ENCODE results near the gene SAMD8.
"Not testable (repeated sequence)": the region's sequence is repeated elsewhere in the genome, so short reads cannot be mapped to it uniquely, and the experiment has no call there.

SAMD8 gene

DNA sequence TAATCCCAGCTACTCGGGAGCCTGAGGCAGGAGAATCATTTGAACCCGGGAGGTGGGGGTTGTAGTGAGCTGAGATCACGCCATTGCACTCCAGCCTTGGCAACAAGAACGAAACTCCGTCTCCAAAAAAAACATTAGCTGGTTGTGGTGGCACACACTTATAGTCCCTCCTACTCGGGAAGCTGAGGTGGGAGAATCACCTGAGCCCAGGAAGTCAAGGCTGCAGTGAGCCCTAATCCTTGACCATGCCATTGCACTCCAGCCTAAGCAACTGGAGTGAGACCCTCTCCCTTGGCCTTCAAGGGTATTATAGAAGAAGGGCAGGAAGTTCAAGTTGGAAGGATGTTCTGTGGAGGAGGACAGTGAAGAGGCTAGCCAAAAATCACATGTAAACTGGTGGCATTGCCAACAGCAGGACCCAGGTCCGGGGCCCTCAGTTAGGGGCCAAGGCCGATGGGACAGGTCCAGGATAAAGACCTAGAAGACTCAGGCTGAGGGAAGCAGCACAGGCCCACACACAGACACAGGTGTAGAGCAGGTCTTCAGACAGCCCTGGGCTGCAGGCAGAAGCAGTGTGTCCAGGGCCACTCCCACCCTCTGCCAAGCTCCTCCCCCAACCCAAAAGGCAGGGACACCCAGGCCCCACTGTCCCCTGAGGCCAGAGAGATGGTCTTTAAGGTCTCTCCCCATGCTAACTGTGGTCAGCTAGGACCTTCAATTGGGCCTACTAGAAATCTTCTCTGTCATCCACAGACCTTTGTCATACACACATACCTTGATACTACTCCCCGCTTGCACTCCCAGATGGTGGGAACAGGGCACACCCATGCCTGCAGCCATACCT, 8.4 kb upstream of the SAMD8 start:
- H3K4me1 ChIP-seq (ENCODE audit: control insufficient read depth, low read depth, low read length) = peaks cover 24% of the 10 kb centered on the region
- no peak overlapping the region for H3K9ac ChIP-seq (ENCODE audit: low read length)
- no peak overlapping the region for H3K4me3 ChIP-seq (ENCODE audit: low read length)
- H3K27me3 ChIP-seq (ENCODE audit: control insufficient read depth, insufficient read depth, low read length) = no peaks in the 10 kb centered on the region
- no peaks in the 10 kb centered on the region for H3K9me3 ChIP-seq (ENCODE audit: control insufficient read depth, low read depth, low read length)
- no peak overlapping the region for H3K27ac ChIP-seq (ENCODE audit: low read length)
- H3K36me3 ChIP-seq (ENCODE audit: control insufficient read depth, low read depth, low read length) = no peaks in the 10 kb centered on the region

- no peak overlapping the region for H3K9ac ChIP-seq (ENCODE audit: low read length)
- H3K27me3 ChIP-seq (ENCODE audit: control insufficient read depth, insufficient read depth, low read length) = no peaks in the 10 kb centered on the region
- H3K4me3 ChIP-seq (ENCODE audit: low read length) = no peak overlapping the region
- H3K36me3 ChIP-seq (ENCODE audit: control insufficient read depth, low read depth, low read length) = no peaks in the 10 kb centered on the region
- no peak overlapping the region for H3K27ac ChIP-seq (ENCODE audit: low read length)
- H3K4me1 ChIP-seq (ENCODE audit: control insufficient read depth, low read depth, low read length) = peaks cover 24% of the 10 kb centered on the region
- no peaks in the 10 kb centered on the region for H3K9me3 ChIP-seq (ENCODE audit: control insufficient read depth, low read depth, low read length)
These were observed 7.4 kb upstream of the SAMD8 start for GRCh38 chr10:75103881-75104686.

- H3K9me3 ChIP-seq (ENCODE audit: control insufficient read depth, low read depth, low read length) = no peaks in the 10 kb centered on the region
- H3K36me3 ChIP-seq (ENCODE audit: control insufficient read depth, low read depth, low read length) = no peaks in the 10 kb centered on the region
- no peak overlapping the region for H3K4me3 ChIP-seq (ENCODE audit: low read length)
- peaks cover 24% of the 10 kb centered on the region for H3K4me1 ChIP-seq (ENCODE audit: control insufficient read depth, low read depth, low read length)
- no peaks in the 10 kb centered on the region for H3K27me3 ChIP-seq (ENCODE audit: control insufficient read depth, insufficient read depth, low read length)
- no peak overlapping the region for H3K27ac ChIP-seq (ENCODE audit: low read length)
- H3K9ac ChIP-seq (ENCODE audit: low read length) = no peak overlapping the region
These were observed 6.6 kb upstream of the SAMD8 start for GRCh38 chr10:75104842-75105241.

GRCh38 chr10:75105576-75106197, 5.8 kb upstream of the SAMD8 start:
- no peaks in the 10 kb centered on the region for H3K9me3 ChIP-seq (ENCODE audit: control insufficient read depth, low read depth, low read length)
- peaks cover 18% of the 10 kb centered on the region for H3K4me1 ChIP-seq (ENCODE audit: control insufficient read depth, low read depth, low read length)
- no peaks in the 10 kb centered on the region for H3K27me3 ChIP-seq (ENCODE audit: control insufficient read depth, insufficient read depth, low read length)
- H3K4me3 ChIP-seq (ENCODE audit: low read length) = no peak overlapping the region
- H3K27ac ChIP-seq (ENCODE audit: low read length) = no peak overlapping the region
- H3K9ac ChIP-seq (ENCODE audit: low read length) = no peak overlapping the region
- no peaks in the 10 kb centered on the region for H3K36me3 ChIP-seq (ENCODE audit: control insufficient read depth, low read depth, low read length)

- H3K9ac ChIP-seq (ENCODE audit: low read length) = no peak overlapping the region
- no peak overlapping the region for H3K4me3 ChIP-seq (ENCODE audit: low read length)
- H3K27ac ChIP-seq (ENCODE audit: low read length) = no peak overlapping the region
- no peaks in the 10 kb centered on the region for H3K9me3 ChIP-seq (ENCODE audit: control insufficient read depth, low read depth, low read length)
- H3K4me1 ChIP-seq (ENCODE audit: control insufficient read depth, low read depth, low read length) = peaks cover 13% of the 10 kb centered on the region
- H3K36me3 ChIP-seq (ENCODE audit: control insufficient read depth, low read depth, low read length) = no peaks in the 10 kb centered on the region
- H3K27me3 ChIP-seq (ENCODE audit: control insufficient read depth, insufficient read depth, low read length) = no peaks in the 10 kb centered on the region
These were observed 5.2 kb upstream of the SAMD8 start for GRCh38 chr10:75106242-75106641.

GRCh38 chr10:75106891-75107290, 4.6 kb upstream of the SAMD8 start:
- not testable (repeated sequence) for H3K9me3 ChIP-seq (ENCODE audit: control insufficient read depth, low read depth, low read length); H3K27ac ChIP-seq (ENCODE audit: low read length); H3K36me3 ChIP-seq (ENCODE audit: control insufficient read depth, low read depth, low read length); H3K9ac ChIP-seq (ENCODE audit: low read length); H3K4me3 ChIP-seq (ENCODE audit: low read length); H3K27me3 ChIP-seq (ENCODE audit: control insufficient read depth, insufficient read depth, low read length)
- peaks cover 11% of the 10 kb centered on the region for H3K4me1 ChIP-seq (ENCODE audit: control insufficient read depth, low read depth, low read length)

DNA sequence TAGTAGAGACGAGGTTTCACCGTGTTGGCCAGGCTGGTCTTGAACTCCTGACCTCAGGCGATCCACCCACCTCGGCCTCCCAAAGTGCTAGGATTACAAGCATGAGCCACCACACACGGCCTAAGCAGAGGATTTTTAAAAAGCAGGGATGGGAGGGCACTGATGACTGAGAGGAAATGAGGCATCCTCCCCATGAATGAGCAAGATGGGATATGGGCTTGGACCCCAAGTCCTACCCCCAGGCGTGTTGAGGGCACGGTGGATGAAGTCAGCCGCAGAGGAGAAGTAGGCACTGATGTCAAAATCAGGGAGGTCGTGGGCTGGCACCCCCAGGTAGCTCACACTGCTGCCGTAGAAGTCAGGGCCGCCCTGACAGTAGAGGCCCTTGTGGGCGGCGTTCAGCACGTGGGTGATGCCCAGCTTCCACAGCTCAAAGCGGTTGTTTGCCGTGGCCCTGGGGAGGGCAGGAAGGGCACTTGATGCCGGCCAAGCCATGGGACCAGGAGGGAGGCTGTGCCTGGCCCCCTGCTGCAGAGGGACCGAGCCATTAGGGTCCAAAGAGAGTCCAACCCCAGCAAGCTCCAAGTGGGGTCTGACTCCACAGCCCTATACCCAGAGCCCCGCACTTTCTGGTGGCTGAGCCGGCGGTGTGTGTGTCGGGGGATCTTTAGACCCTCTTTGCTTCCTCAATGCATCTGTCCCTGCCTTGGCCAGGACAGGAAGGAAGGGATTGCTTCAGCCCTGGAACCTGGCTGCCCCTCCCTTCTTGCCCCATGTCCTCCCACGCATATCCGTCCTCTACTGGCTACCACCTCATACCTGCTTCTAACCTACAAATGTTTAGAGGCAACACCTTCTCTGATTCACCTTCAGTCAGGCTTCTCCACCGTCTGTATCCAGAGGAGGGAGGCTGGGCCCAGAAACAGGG, 3.4 kb upstream of the SAMD8 start:
- H3K36me3 ChIP-seq (ENCODE audit: control insufficient read depth, low read depth, low read length) = no peaks in the 10 kb centered on the region
- peaks cover 18% of the 10 kb centered on the region for H3K4me1 ChIP-seq (ENCODE audit: control insufficient read depth, low read depth, low read length)
- H3K9me3 ChIP-seq (ENCODE audit: control insufficient read depth, low read depth, low read length) = no peaks in the 10 kb centered on the region
- no peak overlapping the region for H3K27ac ChIP-seq (ENCODE audit: low read length)
- no peak overlapping the region for H3K9ac ChIP-seq (ENCODE audit: low read length)
- H3K4me3 ChIP-seq (ENCODE audit: low read length) = no peak overlapping the region
- H3K27me3 ChIP-seq (ENCODE audit: control insufficient read depth, insufficient read depth, low read length) = no peaks in the 10 kb centered on the region

- no peak overlapping the region for H3K9ac ChIP-seq (ENCODE audit: low read length)
- H3K27ac ChIP-seq (ENCODE audit: low read length) = no peak overlapping the region
- H3K27me3 ChIP-seq (ENCODE audit: control insufficient read depth, insufficient read depth, low read length) = no peaks in the 10 kb centered on the region
- H3K9me3 ChIP-seq (ENCODE audit: control insufficient read depth, low read depth, low read length) = no peaks in the 10 kb centered on the region
- H3K4me3 ChIP-seq (ENCODE audit: low read length) = no peak overlapping the region
- H3K36me3 ChIP-seq (ENCODE audit: control insufficient read depth, low read depth, low read length) = no peaks in the 10 kb centered on the region
- peaks cover 18% of the 10 kb centered on the region for H3K4me1 ChIP-seq (ENCODE audit: control insufficient read depth, low read depth, low read length)
These were observed 2.6 kb upstream of the SAMD8 start for GRCh38 chr10:75108684-75109458.

DNA sequence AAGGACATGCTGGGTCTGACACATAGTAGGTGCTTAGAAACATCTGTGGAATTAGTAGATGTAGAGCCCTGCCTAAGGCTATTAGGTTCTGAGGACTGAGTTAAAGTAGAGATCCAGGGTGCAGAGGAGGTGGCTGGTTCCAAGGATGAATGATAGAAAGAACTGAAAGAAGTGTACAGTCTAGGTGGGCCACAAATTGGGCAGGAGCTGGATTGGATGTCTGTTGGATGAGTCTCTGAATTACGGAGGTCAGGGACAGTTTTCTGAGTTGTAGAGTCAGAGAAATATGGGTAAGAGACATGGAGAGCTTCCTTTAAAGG, 2.0 kb upstream of the SAMD8 start:
- Histone ChIP-seq H3K9me3 (ENCODE audit: control insufficient read depth, low read depth, low read length) (no peaks in the 10 kb centered on the region), H3K27ac (ENCODE audit: low read length) (no peak overlapping the region), H3K4me3 (ENCODE audit: low read length) (no peak overlapping the region), H3K9ac (ENCODE audit: low read length) (no peak overlapping the region), H3K36me3 (ENCODE audit: control insufficient read depth, low read depth, low read length) (no peaks in the 10 kb centered on the region), H3K27me3 (ENCODE audit: control insufficient read depth, insufficient read depth, low read length) (no peaks in the 10 kb centered on the region), H3K4me1 (ENCODE audit: control insufficient read depth, low read depth, low read length) (peaks cover 18% of the 10 kb centered on the region)

- Histone ChIP-seq H3K36me3 (ENCODE audit: control insufficient read depth, low read depth, low read length) (no peaks in the 10 kb centered on the region), H3K27me3 (ENCODE audit: control insufficient read depth, insufficient read depth, low read length) (no peaks in the 10 kb centered on the region), H3K27ac (ENCODE audit: low read length) (no peak overlapping the region), H3K4me3 (ENCODE audit: low read length) (no peak overlapping the region), H3K4me1 (ENCODE audit: control insufficient read depth, low read depth, low read length) (peaks cover 18% of the 10 kb centered on the region), H3K9ac (ENCODE audit: low read length) (no peak overlapping the region), H3K9me3 (ENCODE audit: control insufficient read depth, low read depth, low read length) (no peaks in the 10 kb centered on the region)
These were observed 1.3 kb upstream of the SAMD8 start for GRCh38 chr10:75110006-75110632.

All from iPS-18a (cell line).